Trophoblast cell (in vitro differentiated cells and primary cell): ENCODE results near the gene HOXB6.
A peak's percentile ranks its signal among the peaks of the same experiment; 100 is the strongest.

Source experiments
- DNase-seq, 2 donors: peaks; one replicate each; pipeline ENCODE4 v3.0.0-alpha.2; 2016
- H2AFZ ChIP-seq: 2 replicates; pipeline ENCODE4 v1.6.1; 2013; ENCODE audit warnings: low read length, moderate library complexity, mild to moderate bottlenecking; ENCODE audit not compliant: insufficient read depth, poor library complexity
- H2AK5ac ChIP-seq: 2 replicates; pipeline ENCODE4 v1.6.1; 2013; ENCODE audit warnings: mild to moderate bottlenecking, low read length
- H2BK120ac ChIP-seq: 2 replicates; pipeline ENCODE4 v1.6.1; 2013; ENCODE audit warnings: low read length, mild to moderate bottlenecking, moderate library complexity; ENCODE audit not compliant: insufficient read depth, poor library complexity
- H2BK12ac ChIP-seq: 2 replicates; pipeline ENCODE4 v1.6.1; 2013; ENCODE audit warnings: mild to moderate bottlenecking, low read length, moderate library complexity
- H2BK5ac ChIP-seq: 2 replicates; pipeline ENCODE4 v1.6.1; 2013; ENCODE audit warnings: low read length, low read depth, moderate library complexity, mild to moderate bottlenecking; ENCODE audit not compliant: poor library complexity
- H3K14ac ChIP-seq: 2 replicates; pipeline ENCODE4 v1.6.1; 2013; ENCODE audit warnings: mild to moderate bottlenecking, low read length
- H3K18ac ChIP-seq: 2 replicates; pipeline ENCODE4 v1.6.1; 2013; ENCODE audit warnings: mild to moderate bottlenecking, low read length
- H3K23ac ChIP-seq: 2 replicates; pipeline ENCODE4 v1.6.1; 2013; ENCODE audit warnings: low read length
- H3K27ac ChIP-seq: 2 replicates; pipeline ENCODE4 v1.5.1; 2013; ENCODE audit warnings: low read depth, mild to moderate bottlenecking, inconsistent platforms, low read length, moderate library complexity
- H3K27me3 ChIP-seq: 2 replicates; pipeline ENCODE4 v1.6.1; 2013; ENCODE audit warnings: inconsistent platforms, mild to moderate bottlenecking, low read length, moderate library complexity; ENCODE audit not compliant: insufficient read depth
- H3K36me3 ChIP-seq, 2 experiments: 1 replicate in 1 of 2; 2 replicates in 1 of 2; pipeline ENCODE4 v1.6.1; 2013; ENCODE audit warnings: low read length in 2 of 2, mild to moderate bottlenecking in 2 of 2, moderate library complexity in 1 of 2; ENCODE audit not compliant: insufficient read depth in 2 of 2, control insufficient read depth in 1 of 2
- H3K4ac ChIP-seq: 2 replicates; pipeline ENCODE4 v1.6.1; 2013; ENCODE audit warnings: low read depth, mild to moderate bottlenecking, low read length, moderate library complexity
- H3K4me1 ChIP-seq, 2 experiments: 1 replicate in 1 of 2; 2 replicates in 1 of 2; pipeline ENCODE4 v1.6.1; 2013; ENCODE audit warnings: low read length in 2 of 2, mild to moderate bottlenecking in 2 of 2, moderate library complexity in 1 of 2; ENCODE audit not compliant: insufficient read depth in 2 of 2, control insufficient read depth in 1 of 2
- H3K4me2 ChIP-seq: 2 replicates; pipeline ENCODE4 v1.6.1; 2013; ENCODE audit warnings: inconsistent platforms, mild to moderate bottlenecking, low read length, moderate library complexity
- H3K4me3 ChIP-seq: 2 replicates; pipeline ENCODE4 v1.5.1; 2013; ENCODE audit warnings: mild to moderate bottlenecking, low read depth, low read length, inconsistent platforms
- H3K79me1 ChIP-seq: one replicate; pipeline ENCODE4 v1.6.1; 2013; ENCODE audit warnings: low read length
- H3K79me2 ChIP-seq: 2 replicates; pipeline ENCODE4 v1.6.1; 2013; ENCODE audit warnings: low read length, mild to moderate bottlenecking; ENCODE audit not compliant: control insufficient read depth, insufficient read depth, poor library complexity
- H3K9ac ChIP-seq: 2 replicates; pipeline ENCODE4 v1.6.1; 2013; ENCODE audit warnings: mild to moderate bottlenecking, low read length
- H3K9me3 ChIP-seq: 2 replicates; pipeline ENCODE4 v1.6.1; 2013; ENCODE audit warnings: low read depth, mild to moderate bottlenecking, control low read depth, inconsistent platforms, low read length; ENCODE audit not compliant: insufficient read depth
- H4K12ac ChIP-seq: 2 replicates; pipeline ENCODE4 v1.6.1; 2013; ENCODE audit warnings: low read depth, mild to moderate bottlenecking, low read length, moderate library complexity
- H4K8ac ChIP-seq: 2 replicates; pipeline ENCODE4 v1.6.1; 2013; ENCODE audit warnings: low read depth, mild to moderate bottlenecking, low read length, moderate library complexity
- H4K91ac ChIP-seq: one replicate; pipeline ENCODE4 v1.6.1; 2013; ENCODE audit warnings: low read depth, mild to moderate bottlenecking, low read length, moderate library complexity
- WGBS: extraction: QIAGEN DNeasy Blood & Tissue Kit; methylation state at CpG from one replicate; pipeline ENCODE4 v1.1.7; 2013; ENCODE audit warnings: missing lambda C conversion rate; ENCODE audit not compliant: insufficient read length, insufficient coverage; ENCODE audit errors: extremely low coverage; 5-methylcytosine and 5-hydroxymethylcytosine counted together

HOXB6 gene

DNA sequence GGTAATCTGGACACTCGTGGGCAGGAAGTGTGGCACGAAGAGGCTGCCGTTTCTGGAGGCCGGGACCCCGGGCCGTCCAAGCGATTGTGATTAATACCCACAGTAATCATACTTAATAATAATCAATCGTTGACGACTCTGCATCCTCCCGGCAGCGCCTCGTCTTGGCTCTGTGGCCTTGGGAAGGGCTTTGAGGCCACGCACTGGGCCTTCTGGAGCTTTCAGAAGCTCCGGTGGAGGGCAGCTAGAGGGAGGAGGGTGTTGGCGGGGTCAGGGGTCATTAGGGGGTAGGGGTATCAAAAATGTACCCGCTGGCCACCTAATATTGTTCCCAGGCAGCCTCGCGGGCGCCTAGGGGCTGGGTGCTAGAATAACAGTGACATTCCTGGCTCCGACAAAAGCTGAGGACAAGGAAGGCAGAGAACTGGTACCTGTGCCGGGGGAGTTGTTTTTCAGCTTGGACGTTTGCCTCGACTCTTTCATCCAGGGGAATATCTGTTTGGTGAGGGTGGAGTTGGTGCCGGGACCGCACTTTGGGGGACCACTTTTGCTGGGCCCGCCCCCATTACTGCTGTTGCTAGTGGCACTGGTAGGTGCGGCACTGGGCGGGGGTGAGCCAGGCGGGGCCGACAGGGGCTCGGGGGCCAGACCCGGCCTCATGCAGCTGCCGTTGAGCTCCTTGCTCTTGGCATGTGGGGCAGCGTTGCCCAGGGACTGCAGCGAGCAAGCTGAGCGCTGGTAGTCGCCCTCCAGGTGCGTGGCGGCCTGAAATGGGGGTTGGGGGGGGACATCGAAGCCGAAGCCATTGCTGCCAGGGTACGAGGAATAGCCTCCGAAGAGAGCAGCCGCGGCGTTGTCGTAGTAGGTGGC is 53.0 kb downstream of the HOXB6 start:
- H3K18ac ChIP-seq: peak overlapping the region; percentile 73
- no peak overlapping the region for H2AFZ ChIP-seq
- H3K27me3 ChIP-seq: no peaks in the 10 kb centered on the region
- peaks cover 9 to 14% of the 10 kb centered on the region in 2 experiments for H3K36me3 ChIP-seq
- H3K27ac ChIP-seq: no peak overlapping the region
- H4K12ac ChIP-seq: peak overlapping the region; percentile 39
- H2BK120ac ChIP-seq: no peak overlapping the region
- peaks cover 16 to 33% of the 10 kb centered on the region in 2 experiments for H3K4me1 ChIP-seq
- peaks cover 14% of the 10 kb centered on the region for H3K79me1 ChIP-seq
- H2BK12ac ChIP-seq: peak overlapping the region; percentile 18
- H3K14ac ChIP-seq: no peak overlapping the region
- H3K4me3 ChIP-seq: no peak overlapping the region
- no peak overlapping the region for H4K91ac ChIP-seq
- no peak overlapping the region for H2AK5ac ChIP-seq
- no peak overlapping the region for H3K4me2 ChIP-seq
- H3K9ac ChIP-seq: no peak overlapping the region
- no peak overlapping the region for H4K8ac ChIP-seq
- no peaks in the 10 kb centered on the region for H3K9me3 ChIP-seq
- peaks cover 5% of the 10 kb centered on the region for H3K79me2 ChIP-seq
- DNase-seq: no peak
- no CpG with 5 or more reads among the region's 47 CpGs for WGBS
- H3K23ac ChIP-seq: no peak overlapping the region
- H2BK5ac ChIP-seq: no peak overlapping the region
- no peak overlapping the region for H3K4ac ChIP-seq

DNA sequence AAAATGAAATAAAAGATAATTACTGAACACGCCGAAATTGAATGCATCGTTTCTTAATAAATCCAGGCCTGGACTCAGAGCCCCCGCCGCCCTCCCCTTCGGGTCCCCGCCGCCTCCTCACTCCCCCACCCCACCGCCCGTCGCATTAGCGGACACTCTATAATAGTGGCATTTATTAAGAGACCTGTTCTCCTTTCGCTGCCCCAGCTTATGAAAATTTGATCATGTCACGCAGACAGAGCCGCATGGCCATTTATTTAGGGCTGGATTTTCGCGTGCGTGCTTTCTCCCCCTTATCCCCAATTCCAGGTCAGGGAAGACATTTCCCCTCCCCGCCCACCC is 53.6 kb downstream of the HOXB6 start:
- Histone ChIP-seq H3K9me3 (no peaks in the 10 kb centered on the region), H2BK12ac (no peak overlapping the region), H3K27me3 (no peaks in the 10 kb centered on the region), H3K4me1 (peaks cover 21 to 40% of the 10 kb centered on the region in 2 experiments), H2BK120ac (no peak overlapping the region), H3K4me2 (no peak overlapping the region), H3K79me1 (peaks cover 21% of the 10 kb centered on the region), H3K4me3 (no peak overlapping the region), H3K9ac (no peak overlapping the region), H2AK5ac (no peak overlapping the region), H4K8ac (no peak overlapping the region), H3K27ac (no peak overlapping the region), H3K14ac (no peak overlapping the region), H3K18ac (no peak overlapping the region), H3K79me2 (peaks cover 5% of the 10 kb centered on the region), H3K4ac (no peak overlapping the region), H4K91ac (no peak overlapping the region), H3K36me3 (peaks cover 9 to 14% of the 10 kb centered on the region in 2 experiments), H4K12ac (no peak overlapping the region), H3K23ac (no peak overlapping the region), H2BK5ac (no peak overlapping the region), H2AFZ (no peak overlapping the region)
- no peak for DNase-seq
- WGBS: no CpG with 5 or more reads among the region's 19 CpGs

DNA sequence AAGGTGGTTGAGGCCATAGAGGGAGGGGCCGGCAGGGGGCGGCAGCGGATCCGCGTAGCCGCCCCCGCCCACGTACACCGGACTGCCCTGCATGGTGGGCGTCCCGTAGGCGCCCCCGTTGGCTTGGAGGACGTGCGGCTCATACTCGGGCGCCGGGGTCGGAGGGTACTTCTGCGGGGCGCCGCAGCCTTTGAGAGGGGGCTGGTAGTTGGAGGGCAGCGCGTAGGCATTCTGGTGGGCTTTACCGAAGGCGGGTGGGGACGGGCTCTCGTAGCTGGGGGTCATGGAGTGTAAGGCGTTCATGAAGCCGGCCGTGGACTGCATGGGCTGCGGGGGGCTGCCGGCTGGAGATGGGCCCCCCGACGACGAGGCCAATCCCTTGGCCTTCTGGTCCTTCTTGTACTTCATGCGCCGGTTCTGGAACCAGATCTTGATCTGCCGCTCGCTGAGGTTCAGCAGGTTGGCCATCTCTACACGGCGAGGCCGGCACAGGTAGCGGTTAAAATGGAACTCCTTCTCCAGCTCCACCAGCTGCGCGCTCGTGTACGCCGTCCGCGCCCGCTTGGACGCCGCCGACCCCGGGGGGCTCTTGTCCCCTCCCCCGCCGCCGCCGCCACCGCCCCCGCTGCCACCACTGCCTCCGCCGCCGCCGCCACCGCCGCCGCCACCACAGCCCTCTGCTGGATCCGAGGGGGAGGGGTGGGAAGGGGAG is 54.1 kb downstream of the HOXB6 start:
- no peaks in the 10 kb centered on the region for H3K27me3 ChIP-seq
- no CpG with 5 or more reads among the region's 70 CpGs for WGBS
- no peak overlapping the region for H2BK12ac ChIP-seq
- H3K79me1 ChIP-seq: peaks cover 21% of the 10 kb centered on the region
- H4K91ac ChIP-seq: no peak overlapping the region
- H3K18ac ChIP-seq: no peak overlapping the region
- H3K4ac ChIP-seq: no peak overlapping the region
- peaks cover 9 to 14% of the 10 kb centered on the region in 2 experiments for H3K36me3 ChIP-seq
- no peaks in the 10 kb centered on the region for H3K9me3 ChIP-seq
- no peak overlapping the region for H2BK120ac ChIP-seq
- no peak for DNase-seq
- H3K23ac ChIP-seq: no peak overlapping the region
- peaks cover 18 to 43% of the 10 kb centered on the region in 2 experiments for H3K4me1 ChIP-seq
- H4K8ac ChIP-seq: no peak overlapping the region
- no peak overlapping the region for H3K4me3 ChIP-seq
- peaks cover 5% of the 10 kb centered on the region for H3K79me2 ChIP-seq
- no peak overlapping the region for H3K27ac ChIP-seq
- peak overlapping the region; percentile 44 for H3K4me2 ChIP-seq
- no peak overlapping the region for H3K14ac ChIP-seq
- no peak overlapping the region for H2BK5ac ChIP-seq
- H3K9ac ChIP-seq: no peak overlapping the region
- no peak overlapping the region for H2AFZ ChIP-seq
- H2AK5ac ChIP-seq: no peak overlapping the region
- H4K12ac ChIP-seq: no peak overlapping the region

DNA sequence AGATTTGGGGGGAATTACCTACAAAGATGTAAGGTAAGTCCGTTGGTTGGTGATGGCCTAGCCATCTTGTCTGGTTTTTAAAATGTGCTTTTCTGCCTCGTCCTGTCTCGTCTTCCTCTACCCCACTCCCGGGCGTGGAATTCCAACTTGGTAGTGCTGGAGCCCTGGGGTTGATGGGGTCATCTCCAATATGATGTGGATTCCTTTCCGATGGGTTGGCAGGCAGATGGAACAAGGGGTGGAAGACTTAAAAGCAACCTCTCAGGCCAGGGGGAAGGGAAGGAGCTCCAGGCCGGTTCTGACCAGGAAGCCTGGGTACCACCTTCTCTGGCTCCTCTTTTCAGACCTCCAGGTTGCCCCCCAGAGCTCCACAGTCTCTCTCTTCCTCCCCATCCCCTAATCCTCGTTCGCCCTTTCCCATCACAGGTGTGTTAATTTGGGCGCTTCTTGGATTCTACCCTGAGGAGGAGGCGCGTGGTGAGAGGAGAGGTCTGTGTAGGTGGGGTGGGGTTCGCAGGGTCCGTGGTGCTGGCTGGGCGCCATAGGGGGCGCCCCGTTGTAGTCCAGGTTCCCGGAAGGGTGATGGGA is 54.8 kb downstream of the HOXB6 start:
- H3K14ac ChIP-seq: no peak overlapping the region
- H2AFZ ChIP-seq: no peak overlapping the region
- no peak overlapping the region for H3K4ac ChIP-seq
- no peak overlapping the region for H4K12ac ChIP-seq
- no CpG with 5 or more reads among the region's 18 CpGs for WGBS
- peaks cover 18 to 48% of the 10 kb centered on the region in 2 experiments for H3K4me1 ChIP-seq
- no peak overlapping the region for H2BK12ac ChIP-seq
- H4K91ac ChIP-seq: no peak overlapping the region
- no peak overlapping the region for H4K8ac ChIP-seq
- no peak overlapping the region for H3K9ac ChIP-seq
- no peaks in the 10 kb centered on the region for H3K27me3 ChIP-seq
- no peak overlapping the region for H2BK5ac ChIP-seq
- H2BK120ac ChIP-seq: no peak overlapping the region
- H3K4me3 ChIP-seq: no peak overlapping the region
- no peak overlapping the region for H2AK5ac ChIP-seq
- H3K27ac ChIP-seq: no peak overlapping the region
- peaks cover 25% of the 10 kb centered on the region for H3K79me1 ChIP-seq
- no peak overlapping the region for H3K18ac ChIP-seq
- peaks cover 5% of the 10 kb centered on the region for H3K79me2 ChIP-seq
- H3K23ac ChIP-seq: no peak overlapping the region
- H3K4me2 ChIP-seq: no peak overlapping the region
- H3K9me3 ChIP-seq: no peaks in the 10 kb centered on the region
- no peak for DNase-seq
- peaks cover 9 to 14% of the 10 kb centered on the region in 2 experiments for H3K36me3 ChIP-seq
